SHP77 (cell line): Measurements from ENCODE around the gene RAB42.
"Not testable (repeated sequence)": the region's sequence is repeated elsewhere in the genome, so short reads cannot be mapped to it uniquely, and the experiment has no call there.

Experiments used
- DNase-seq, 2 experiments: peaks; one replicate each; lab custom pipeline; 2025; lab: John Stamatoyannopoulos, UW

Gene RAB42, protein sequence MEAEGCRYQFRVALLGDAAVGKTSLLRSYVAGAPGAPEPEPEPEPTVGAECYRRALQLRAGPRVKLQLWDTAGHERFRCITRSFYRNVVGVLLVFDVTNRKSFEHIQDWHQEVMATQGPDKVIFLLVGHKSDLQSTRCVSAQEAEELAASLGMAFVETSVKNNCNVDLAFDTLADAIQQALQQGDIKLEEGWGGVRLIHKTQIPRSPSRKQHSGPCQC

DNA sequence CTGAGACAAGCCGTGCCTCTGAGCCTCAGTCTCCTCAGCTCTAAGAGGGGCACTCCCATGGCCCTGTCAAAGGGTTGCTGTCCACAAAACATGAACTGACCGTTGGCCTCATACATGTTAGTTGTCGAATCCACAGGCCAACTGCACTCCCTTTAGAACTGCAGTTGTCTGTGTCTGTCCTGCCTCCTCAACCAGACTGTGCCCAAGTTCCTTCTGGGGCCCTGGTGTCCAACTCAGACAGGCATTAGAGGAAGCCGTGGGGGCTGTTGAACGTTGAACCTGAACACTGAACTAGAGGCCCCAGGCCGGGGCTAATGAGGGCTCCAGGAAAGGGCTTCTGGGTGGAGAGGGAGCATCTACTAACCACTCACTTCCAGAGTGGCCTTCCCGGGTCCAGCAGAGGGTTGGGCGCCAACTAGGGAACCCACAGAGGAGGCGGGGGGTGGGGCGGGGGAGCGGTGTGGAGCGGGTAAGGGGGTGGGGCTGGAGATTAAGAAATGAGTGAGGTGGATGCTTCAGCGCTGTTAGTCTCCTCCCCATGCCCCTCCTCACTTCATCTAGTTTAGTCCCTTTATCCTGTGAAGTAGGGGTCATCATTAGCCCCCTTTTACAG is at the start of gene RAB42:
Gene RAB42 (plus strand): TSS at position 558 of the 613 bp plus-strand sequence. CDS start 247 bp downstream, outside the sequence.
- no peak for DNase-seq

- no peak for DNase-seq
These were observed 46.8 kb upstream of the RAB42 start for GRCh38 chr1:28545246-28545628.

DNA sequence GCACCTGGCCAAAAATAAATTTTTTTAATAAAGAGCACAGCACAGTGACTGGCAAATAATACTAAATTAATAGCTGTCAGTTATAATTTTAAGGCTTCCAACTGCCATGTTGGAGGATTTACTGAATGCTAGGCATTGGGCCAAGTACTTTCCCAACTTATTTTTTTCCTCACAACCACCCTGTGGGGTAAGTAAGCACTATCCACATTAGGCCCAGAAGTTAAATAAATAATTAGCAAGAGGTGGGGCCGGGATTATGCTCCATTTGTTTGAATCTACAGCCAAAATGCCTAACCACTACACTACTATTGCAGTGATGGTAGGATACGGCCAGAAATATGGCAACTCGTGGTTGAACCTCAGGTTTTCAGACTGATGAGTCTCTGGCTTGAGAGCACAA is 43.7 kb upstream of the RAB42 start:
- DNase-seq = no peak

DNA sequence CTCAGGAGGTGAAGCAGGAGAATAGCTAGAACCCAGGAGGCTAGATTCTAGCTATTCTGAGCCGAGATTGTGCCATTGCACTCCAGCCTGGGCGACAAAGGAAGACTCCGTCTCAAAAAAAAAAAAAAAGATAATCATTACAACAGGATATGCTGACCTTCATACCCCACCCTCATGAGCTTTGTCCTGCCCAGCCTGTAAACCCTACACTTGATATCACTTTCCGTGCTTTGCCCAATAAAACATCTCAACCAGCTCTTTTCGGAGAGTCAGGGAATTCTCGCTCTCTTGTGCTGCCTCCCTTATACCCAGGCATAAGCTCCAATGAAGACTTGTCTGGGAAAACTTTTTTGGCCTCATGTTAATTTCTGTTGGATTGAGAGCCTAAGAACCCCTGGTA is 40.7 kb upstream of the RAB42 start:
- DNase-seq = no peak

DNA sequence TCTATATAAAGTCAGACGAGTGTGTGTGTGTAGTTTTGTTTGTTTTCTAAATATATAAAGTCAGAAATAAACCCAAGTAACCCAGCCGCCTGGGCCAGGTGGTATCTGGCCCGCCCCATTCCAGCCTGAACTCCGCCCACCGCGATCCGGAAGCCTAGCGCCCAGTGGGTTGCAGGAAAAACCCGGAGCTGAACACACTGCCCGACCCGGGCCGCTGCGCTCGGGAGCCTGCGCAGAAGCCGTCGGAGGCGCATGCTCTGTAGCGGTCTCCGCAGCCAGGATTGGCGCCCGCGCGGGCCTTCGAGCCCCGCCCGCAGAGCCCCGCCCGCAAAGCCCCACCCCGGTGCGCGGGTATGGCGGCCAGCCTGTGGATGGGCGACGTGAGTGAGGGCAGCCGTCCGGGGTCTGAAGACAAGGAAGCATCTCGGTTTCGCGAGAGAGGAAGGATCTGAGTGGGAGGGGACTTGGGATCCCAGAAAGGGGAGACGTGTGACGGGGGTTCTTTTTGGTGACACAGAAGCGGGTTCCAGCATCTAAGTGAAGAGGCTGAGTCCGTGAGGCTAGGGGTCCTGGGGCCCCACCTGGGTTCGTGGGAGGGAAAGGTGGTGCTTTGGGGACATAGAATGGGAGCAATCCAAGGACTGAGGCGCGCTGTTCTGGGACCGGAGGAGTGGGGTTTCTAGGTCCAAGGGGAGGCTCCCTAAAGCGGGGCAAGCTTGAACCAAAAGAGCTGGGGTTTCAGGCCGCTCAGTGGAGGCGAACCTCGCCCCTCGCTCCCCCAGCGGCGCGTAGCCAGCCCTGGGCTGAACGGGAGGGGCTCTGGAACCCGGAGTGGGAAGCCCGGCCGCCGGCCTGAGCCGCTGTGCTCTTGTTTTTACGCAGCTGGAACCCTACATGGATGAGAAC is 39.1 kb upstream of the RAB42 start, which contains the start of gene TRNAU1AP:
Gene TRNAU1AP (plus strand): TSS at position 328 of the 906 bp plus-strand sequence. CDS start 26 bp downstream, at position 354.
- DNase-seq = peak; percentile 93 to 95

GRCh38 chr1:28560886-28561285 is 31.2 kb upstream of the RAB42 start:
- no peak for DNase-seq

DNA sequence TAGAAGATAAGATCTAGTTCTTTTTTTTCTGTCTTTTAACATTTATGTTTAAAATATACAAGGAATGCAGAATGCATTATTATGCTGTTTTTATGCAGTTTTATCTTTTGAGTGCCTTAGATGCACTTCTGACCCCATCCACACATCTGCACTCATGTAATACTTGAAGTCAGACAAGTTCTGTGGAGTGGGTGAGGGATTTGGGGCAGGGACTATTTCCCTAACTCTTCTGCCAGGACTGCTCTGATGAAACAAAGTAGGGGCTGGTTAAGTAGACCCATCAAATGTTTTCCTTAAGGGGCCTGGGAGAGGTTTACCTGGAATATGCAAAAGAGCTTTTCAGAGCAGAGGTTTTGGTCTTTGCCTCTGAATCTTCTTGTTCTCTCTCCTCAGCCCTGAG is 27.8 kb upstream of the RAB42 start:
- no peak for DNase-seq

- no peak for DNase-seq
These were observed 27.0 kb upstream of the RAB42 start for GRCh38 chr1:28565040-28565439.

- no peak for DNase-seq
These were observed 26.3 kb upstream of the RAB42 start for GRCh38 chr1:28565726-28566125.

DNA sequence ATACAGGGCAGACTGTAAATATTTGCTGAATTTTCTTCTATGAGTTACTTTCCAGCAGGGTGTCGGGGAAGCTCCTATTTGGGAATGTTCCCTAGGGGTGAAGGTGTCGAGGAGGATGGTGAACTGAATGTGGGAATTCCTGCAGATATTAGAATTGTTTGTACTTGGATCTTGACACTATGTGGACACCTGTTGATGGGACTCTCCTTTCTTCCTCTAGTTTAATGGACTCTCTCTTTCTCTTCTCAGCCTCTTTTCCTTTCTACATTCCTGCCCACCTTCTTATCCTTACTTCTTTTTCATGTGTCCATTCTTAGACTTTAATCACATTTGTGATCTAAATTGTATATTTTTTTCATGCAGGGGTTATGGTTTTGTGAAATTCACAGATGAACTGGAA is 25.1 kb upstream of the RAB42 start:
- no peak for DNase-seq

- DNase-seq = no peak
These were observed 20.2 kb upstream of the RAB42 start for GRCh38 chr1:28571911-28572310.

GRCh38 chr1:28572891-28573290 is 19.2 kb upstream of the RAB42 start:
- DNase-seq = not testable (repeated sequence)

DNA sequence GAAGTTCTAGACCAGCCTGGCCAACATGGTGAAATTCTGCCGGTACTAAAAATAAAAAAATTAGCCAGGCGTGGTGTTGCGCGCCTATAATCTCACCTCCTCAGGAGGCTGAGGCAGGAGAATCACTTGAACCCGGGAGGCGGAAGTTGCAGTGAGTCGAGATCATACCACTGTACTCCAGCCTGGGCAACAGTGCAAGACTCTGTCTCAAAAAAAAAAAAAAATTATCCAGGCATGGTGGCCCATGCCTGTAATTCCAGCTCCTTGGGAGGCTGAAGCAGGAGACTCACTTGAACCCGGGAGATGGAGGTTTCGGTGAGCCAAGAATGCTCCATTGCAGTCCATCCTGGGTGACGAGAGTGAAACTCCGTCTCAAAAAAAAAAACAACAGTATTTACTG is 18.5 kb upstream of the RAB42 start:
- DNase-seq = no peak

DNA sequence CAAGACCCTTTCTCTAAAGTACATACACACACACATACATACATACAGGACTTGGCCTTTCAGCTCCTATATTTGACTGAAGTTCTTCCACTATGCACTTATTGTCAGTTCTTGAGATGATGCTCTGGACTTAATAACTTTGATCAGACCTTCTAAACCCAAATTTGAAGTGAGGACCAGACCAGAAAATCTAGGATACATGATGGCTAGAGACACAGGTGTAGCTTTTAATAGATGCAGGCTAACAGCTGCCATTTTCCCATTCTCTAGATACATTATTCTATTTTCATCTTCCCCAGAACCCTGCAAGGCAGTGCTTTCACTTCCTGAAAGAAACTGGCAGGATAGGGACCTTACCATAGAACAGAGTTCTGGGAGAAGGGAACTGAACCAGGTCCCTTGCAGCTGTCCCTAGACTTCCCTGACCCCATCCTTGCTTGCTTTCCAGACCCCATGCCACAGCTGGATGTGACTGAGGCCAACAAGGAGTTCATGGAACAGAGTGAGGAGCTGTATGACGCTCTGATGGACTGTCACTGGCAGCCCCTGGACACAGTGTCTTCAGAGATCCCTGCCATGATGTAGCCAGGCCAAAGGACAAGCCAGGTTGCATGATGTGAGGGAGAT is 14.9 kb upstream of the RAB42 start:
- no peak for DNase-seq

DNA sequence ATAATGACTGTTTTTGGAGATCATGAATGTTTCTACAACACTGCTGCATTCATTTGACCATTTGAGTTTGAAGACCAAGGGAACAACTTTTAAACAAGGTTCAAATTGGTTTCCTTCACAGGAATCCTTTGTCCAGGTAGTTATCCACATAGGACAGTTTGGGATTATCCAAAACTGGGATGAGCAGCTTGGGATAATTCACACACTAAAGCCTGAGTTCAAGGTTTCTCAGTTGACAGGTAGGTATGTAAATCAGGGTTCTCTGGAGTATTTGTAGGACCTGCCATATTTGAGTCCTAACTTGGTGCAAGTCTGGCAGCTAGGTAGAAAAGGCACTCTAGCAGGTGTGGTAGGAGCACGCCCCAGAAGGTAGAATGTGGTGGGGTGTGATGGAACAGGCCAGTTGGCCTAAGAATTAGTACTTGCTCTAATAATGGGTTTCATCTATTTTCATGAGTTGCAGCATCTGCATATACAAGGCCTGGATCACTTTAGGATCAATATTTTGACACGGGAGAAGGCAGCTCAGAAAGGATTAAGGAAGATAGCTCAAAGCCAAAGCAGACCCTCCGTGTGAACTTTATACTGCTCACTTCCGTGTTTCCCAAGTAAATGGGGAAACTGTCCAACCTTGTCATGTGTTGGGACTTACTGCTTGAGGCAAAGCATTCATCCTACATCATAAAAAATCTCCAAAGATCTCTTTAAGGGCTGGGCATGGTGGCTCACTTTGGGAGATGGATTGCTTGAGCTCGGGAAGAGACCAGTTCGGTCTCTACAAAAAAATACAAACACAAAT is 14.1 kb upstream of the RAB42 start:
- no peak for DNase-seq

DNA sequence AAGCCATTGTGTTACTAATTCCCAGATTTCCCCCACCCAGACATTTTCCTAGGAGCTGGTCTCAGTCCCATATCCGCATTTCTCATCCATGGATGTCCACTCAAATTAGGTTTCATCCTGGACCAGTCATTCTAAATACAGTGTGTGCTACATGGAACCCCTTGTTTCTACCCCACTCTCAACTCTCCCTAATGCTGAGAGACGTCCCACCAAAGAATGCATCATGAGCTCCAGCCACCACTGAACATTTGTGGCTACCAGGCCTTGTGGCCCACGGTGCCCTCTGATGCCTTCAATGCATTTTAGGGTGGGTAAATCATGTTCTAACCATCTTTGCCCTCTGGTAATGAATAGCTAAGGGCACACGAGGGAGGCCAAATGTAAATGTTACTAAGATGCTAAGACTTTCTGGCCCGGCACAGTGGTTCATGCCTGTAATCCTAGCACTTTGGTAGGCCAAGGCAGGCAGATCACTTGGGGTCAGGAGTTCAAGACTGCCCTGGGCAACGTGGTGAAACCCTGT is 13.3 kb upstream of the RAB42 start:
- no peak for DNase-seq

DNA sequence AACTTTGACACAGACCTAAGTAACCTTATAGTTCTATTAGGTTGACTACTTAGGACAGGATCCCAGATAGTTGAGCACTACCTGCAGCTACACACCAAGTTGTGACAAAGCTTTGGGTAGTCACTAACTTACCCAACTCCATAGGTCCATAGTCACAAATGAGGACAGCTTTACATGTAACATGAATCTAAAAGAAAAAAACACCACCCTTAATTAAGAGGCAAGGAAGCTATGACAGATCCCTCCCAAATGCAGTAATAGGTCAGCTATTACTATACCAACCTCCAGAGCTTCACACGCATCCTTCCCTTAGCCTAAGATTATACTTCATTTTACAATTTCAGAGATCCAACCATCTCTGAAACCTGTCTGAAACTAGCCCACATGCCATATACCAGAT is 12.7 kb upstream of the RAB42 start:
- no peak for DNase-seq

- DNase-seq = peak in 1 of 2 experiments; percentile 20
These were observed 11.1 kb upstream of the RAB42 start for GRCh38 chr1:28580722-28581530.

- peak; percentile 93 to 94 for DNase-seq
These were observed 10.4 kb upstream of the RAB42 start for GRCh38 chr1:28581531-28582247.

DNA sequence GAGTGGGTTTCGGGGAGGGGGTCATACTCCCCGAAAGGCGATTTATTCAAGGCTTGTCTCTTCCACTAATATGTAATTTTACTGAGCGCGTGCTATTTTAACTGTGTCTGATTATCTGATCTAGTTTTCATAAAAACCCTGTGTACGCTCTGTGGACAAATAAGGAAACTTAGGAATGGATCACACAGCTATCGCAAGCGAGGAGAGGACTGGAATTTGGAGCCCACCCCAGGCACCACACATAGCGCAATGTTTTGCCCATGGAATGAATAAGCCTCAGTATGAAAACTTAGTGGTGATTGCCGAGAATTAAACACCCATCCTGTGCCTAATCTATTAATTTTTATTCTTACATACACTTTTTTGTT is 9.8 kb upstream of the RAB42 start:
- no peak for DNase-seq
